Immature natural killer cell (primary cell): ENCODE results near the gene EHD3. TPM values are rescaled to one million over a fixed set of nuclear protein-coding genes. Genes with fewer than 3 reads are reported as not detected.

Experiments used
- DNase-seq, 3 donors: peaks; one replicate each; pipeline ENCODE4 v3.0.0; 2022; ENCODE audit warnings: mixed read lengths in 1 of 3
- H3K27ac Mint-ChIP-seq, 6 donors: one replicate each; pipeline ENCODE4 v1.8.0; 2020; ENCODE audit warnings: mixed read lengths in 6 of 6, mild to moderate bottlenecking in 5 of 6, inconsistent platforms in 4 of 6, moderate library complexity in 3 of 6
- H3K27me3 Mint-ChIP-seq, 3 donors: one replicate each; pipeline ENCODE4 v1.8.0; 2020 to 2021; ENCODE audit warnings: low read depth in 3 of 3, mild to moderate bottlenecking in 3 of 3, mixed read lengths in 3 of 3, moderate library complexity in 3 of 3, inconsistent platforms in 1 of 3
- H3K36me3 Mint-ChIP-seq, 3 donors: one replicate each; pipeline ENCODE4 v1.8.0; 2020; ENCODE audit warnings: mixed read lengths in 3 of 3, inconsistent platforms in 2 of 3, mild to moderate bottlenecking in 2 of 3
- H3K4me1 Mint-ChIP-seq, 2 donors: one replicate each; pipeline ENCODE4 v1.8.0; 2020; ENCODE audit warnings: inconsistent platforms in 2 of 2, mild to moderate bottlenecking in 2 of 2, mixed read lengths in 2 of 2, moderate library complexity in 1 of 2
- H3K4me3 Mint-ChIP-seq, 5 donors: one replicate each; pipeline ENCODE4 v1.8.0; 2020; ENCODE audit warnings: mild to moderate bottlenecking in 5 of 5, mixed read lengths in 5 of 5, inconsistent platforms in 3 of 5, moderate library complexity in 3 of 5
- H3K9me3 Mint-ChIP-seq, 6 donors: one replicate each; pipeline ENCODE4 v1.8.0; 2020; ENCODE audit warnings: mild to moderate bottlenecking in 6 of 6, mixed read lengths in 6 of 6, inconsistent platforms in 4 of 6, moderate library complexity in 3 of 6
- polyA plus RNA-seq, 3 donors: library from polyadenylated mRNA; unstranded; fragments of 300-500 nt; fragmentation: Illumina TruSeq; gene quantifications; one replicate each; pipeline ENCODE4 v1.2.3, GENCODE V29; 2021

EHD3 gene
- polyA plus RNA-seq, 3 donors from 2014 or later: 3.6 to 4.9 (median 3.7) TPM

GRCh38 chr2:31317396-31317795 lies 83.4 kb downstream of the EHD3 start:
- H3K36me3 Mint-ChIP-seq: no peaks in the 10 kb centered on the region
- peaks cover 2 to 3% (median 2%) of the 10 kb centered on the region in 3 donors for H3K27me3 Mint-ChIP-seq
- peaks cover 41 to 42% of the 10 kb centered on the region in 2 donors for H3K4me1 Mint-ChIP-seq
- peak overlapping the region in 3 of 5 donors; percentile 3 to 14 (median 10) for H3K4me3 Mint-ChIP-seq
- no peaks in the 10 kb centered on the region for H3K9me3 Mint-ChIP-seq
- no peak for DNase-seq
- H3K27ac Mint-ChIP-seq: peak overlapping the region; percentile 18 to 93 (median 82)

GRCh38 chr2:31318361-31319336 lies 84.7 kb downstream of the EHD3 start:
- peak overlapping the region; percentile 61 to 72 (median 68) for H3K4me3 Mint-ChIP-seq
- peaks cover 52 to 55% of the 10 kb centered on the region in 2 donors for H3K4me1 Mint-ChIP-seq
- peak; percentile 12 to 27 (median 15) for DNase-seq
- H3K36me3 Mint-ChIP-seq: no peaks in the 10 kb centered on the region
- no peaks in the 10 kb centered on the region for H3K9me3 Mint-ChIP-seq
- H3K27ac Mint-ChIP-seq: peak overlapping the region; percentile 79 to 93 (median 88)
- peaks cover 0 to 3% (median 2%) of the 10 kb centered on the region in 3 donors for H3K27me3 Mint-ChIP-seq

Other genes starting within 250 kb of the EHD3 start
- not detected for gene GALNT14, start 95.7 kb upstream of the EHD3 start, polyA plus RNA-seq
- not detected for gene CAPN14, start 16.6 kb upstream of the EHD3 start, polyA plus RNA-seq
- gene XDH, start 180.6 kb downstream of the EHD3 start, polyA plus RNA-seq: not detected